A204.1 (cell line): ENCODE data around the gene TBPL2.
"Not testable (repeated sequence)": the region's sequence is repeated elsewhere in the genome, so short reads cannot be mapped to it uniquely, and the experiment has no call there.

ENCODE experiments used
- FAIRE-seq: peaks from 2 replicates; lab custom pipeline; 2012; peaks lifted over from hg19 to GRCh38; lab: Jason Lieb, UNC

TBPL2 gene

GRCh38 chr14:55438066-55438683 lies 2.2 kb downstream of the TBPL2 start:
- no peak for FAIRE-seq

GRCh38 chr14:55436931-55437330 lies 3.5 kb downstream of the TBPL2 start:
- no peak for FAIRE-seq

- FAIRE-seq: no peak
Observed at GRCh38 chr14:55436519-55436918, 3.9 kb downstream of the TBPL2 start.

GRCh38 chr14:55434805-55435174 lies 5.6 kb downstream of the TBPL2 start:
- FAIRE-seq: no peak

- no peak for FAIRE-seq
Observed at GRCh38 chr14:55433880-55434804, 6.3 kb downstream of the TBPL2 start.

- FAIRE-seq: no peak
Observed at GRCh38 chr14:55432628-55433027, 7.8 kb downstream of the TBPL2 start.

GRCh38 chr14:55430024-55430690 lies 10.3 kb downstream of the TBPL2 start:
- no peak for FAIRE-seq

- no peak for FAIRE-seq
Observed at GRCh38 chr14:55427439-55427838, 13.0 kb downstream of the TBPL2 start.

GRCh38 chr14:55426891-55427290 lies 13.5 kb downstream of the TBPL2 start:
- no peak for FAIRE-seq

GRCh38 chr14:55425091-55425490 lies 15.3 kb downstream of the TBPL2 start:
- FAIRE-seq: no peak

GRCh38 chr14:55423969-55424368 lies 16.4 kb downstream of the TBPL2 start:
- FAIRE-seq: no peak

- FAIRE-seq: not testable (repeated sequence)
Observed at GRCh38 chr14:55422338-55422737, 18.1 kb downstream of the TBPL2 start.

GRCh38 chr14:55419663-55420062 lies 20.8 kb downstream of the TBPL2 start:
- no peak for FAIRE-seq

- no peak for FAIRE-seq
Observed at GRCh38 chr14:55418411-55418810, 22.0 kb downstream of the TBPL2 start.

GRCh38 chr14:55417955-55418354 lies 22.5 kb downstream of the TBPL2 start:
- no peak for FAIRE-seq

GRCh38 chr14:55416866-55417265 lies 23.6 kb downstream of the TBPL2 start:
- no peak for FAIRE-seq

- FAIRE-seq: no peak
Observed at GRCh38 chr14:55414551-55414950, 25.9 kb downstream of the TBPL2 start.

- no peak for FAIRE-seq
Observed at GRCh38 chr14:55412676-55413075, 27.7 kb downstream of the TBPL2 start.

GRCh38 chr14:55411426-55412389 lies 28.7 kb downstream of the TBPL2 start, which contains the start of gene ATG14:
Gene ATG14, minus strand, starts transcription at chr14:55411830. Its CDS starts 8 bp downstream, at chr14:55411822.
- no peak for FAIRE-seq

GRCh38 chr14:55410876-55411275 lies 29.5 kb downstream of the TBPL2 start:
- no peak for FAIRE-seq

- FAIRE-seq: no peak
Observed at GRCh38 chr14:55404173-55404854, 36.1 kb downstream of the TBPL2 start.
